ENCODE measurements around the gene KAZN. TPM values are rescaled to one million over a fixed set of nuclear protein-coding genes. Genes with fewer than 3 reads are reported as not detected.

The KAZN gene
- polyA plus RNA-seq, 4 donors, result 3.0 to 39.5 (median 4.4) TPM

DNA sequence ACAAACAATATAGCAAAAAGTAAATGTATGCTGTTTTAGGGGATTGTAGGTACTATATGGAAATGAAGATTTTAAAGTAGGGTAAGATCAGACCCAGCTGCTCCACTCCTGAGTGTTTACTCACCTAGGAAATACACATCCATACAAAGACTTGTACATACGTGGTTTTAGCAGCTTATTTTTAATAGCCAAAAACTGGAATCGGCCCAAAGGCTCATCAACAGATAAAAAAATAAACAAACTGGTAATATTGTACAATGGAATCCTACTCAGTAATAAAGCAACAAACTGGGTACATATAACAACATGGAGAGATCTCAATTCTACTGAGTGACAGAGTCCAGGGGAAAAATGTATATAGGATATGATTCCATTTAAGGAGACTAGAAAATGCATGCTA, 375.9 kb downstream of the KAZN start:
- DNase-seq, result no peak
- Histone ChIP-seq H3K27ac (ENCODE audit: low read depth in 1 of 3, low read length in 2 of 3) (no peak overlapping the region), H3K4me1 (ENCODE audit: control insufficient read depth in 3 of 3, insufficient read depth in 2 of 3, low read depth in 1 of 3, low read length in 2 of 3) (no peaks in the 10 kb centered on the region), H3K9me3 (ENCODE audit: control insufficient read depth in 2 of 2, insufficient read depth in 1 of 2, low read depth in 1 of 2, low read length in 1 of 2) (peaks cover 0 to 5% of the 10 kb centered on the region in 2 donors), H3K4me3 (ENCODE audit: low read depth in 1 of 3, low read length in 3 of 3) (no peak overlapping the region), H3K36me3 (ENCODE audit: control insufficient read depth in 3 of 3, insufficient read depth in 2 of 3, low read depth in 1 of 3, low read length in 3 of 3) (peaks cover 0 to 11% (median 0%) of the 10 kb centered on the region in 3 donors), H3K27me3 (ENCODE audit: control insufficient read depth in 3 of 3, insufficient read depth in 3 of 3, low read length in 3 of 3) (no peaks in the 10 kb centered on the region)
- no peak for FAIRE-seq
- WGBS, 3 donors, result 60 to 70% (median 68%) methylated on average over 2 of the region's 2 CpGs

DNA sequence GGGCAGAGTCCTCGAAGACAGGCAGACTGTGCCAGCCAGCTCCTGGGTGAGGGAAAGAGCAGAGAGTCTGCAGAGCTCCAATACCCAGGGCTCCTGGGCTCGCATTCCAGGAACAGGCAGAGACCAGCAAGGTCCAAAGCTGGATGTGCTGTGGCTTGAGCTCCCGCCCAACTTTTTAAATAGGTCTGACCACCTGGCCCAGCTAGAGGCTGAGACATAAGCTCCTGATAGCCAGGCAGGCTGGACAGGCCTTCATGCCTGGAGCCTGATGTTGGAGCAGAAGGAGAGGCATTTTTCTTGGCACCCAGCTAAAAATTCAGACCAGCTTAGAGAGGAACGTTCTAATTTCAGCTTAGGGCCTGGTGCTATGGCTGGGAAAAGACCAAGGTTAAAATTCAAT, 376.6 kb downstream of the KAZN start:
- no peak for FAIRE-seq
- no peak overlapping the region for H3K4me3 ChIP-seq (ENCODE audit: low read depth in 1 of 3, low read length in 3 of 3)
- peaks cover 0 to 5% of the 10 kb centered on the region in 2 donors for H3K9me3 ChIP-seq (ENCODE audit: control insufficient read depth in 2 of 2, insufficient read depth in 1 of 2, low read depth in 1 of 2, low read length in 1 of 2)
- no peaks in the 10 kb centered on the region for H3K4me1 ChIP-seq (ENCODE audit: control insufficient read depth in 3 of 3, insufficient read depth in 2 of 3, low read depth in 1 of 3, low read length in 2 of 3)
- peaks cover 0 to 11% (median 0%) of the 10 kb centered on the region in 3 donors for H3K36me3 ChIP-seq (ENCODE audit: control insufficient read depth in 3 of 3, insufficient read depth in 2 of 3, low read depth in 1 of 3, low read length in 3 of 3)
- no peak for DNase-seq
- 83 to 92% (median 88%) methylated on average over 4 of the region's 4 CpGs for WGBS, 3 donors
- H3K27ac ChIP-seq (ENCODE audit: low read depth in 1 of 3, low read length in 2 of 3), result no peak overlapping the region
- H3K27me3 ChIP-seq (ENCODE audit: control insufficient read depth in 3 of 3, insufficient read depth in 3 of 3, low read length in 3 of 3), result no peaks in the 10 kb centered on the region

DNA sequence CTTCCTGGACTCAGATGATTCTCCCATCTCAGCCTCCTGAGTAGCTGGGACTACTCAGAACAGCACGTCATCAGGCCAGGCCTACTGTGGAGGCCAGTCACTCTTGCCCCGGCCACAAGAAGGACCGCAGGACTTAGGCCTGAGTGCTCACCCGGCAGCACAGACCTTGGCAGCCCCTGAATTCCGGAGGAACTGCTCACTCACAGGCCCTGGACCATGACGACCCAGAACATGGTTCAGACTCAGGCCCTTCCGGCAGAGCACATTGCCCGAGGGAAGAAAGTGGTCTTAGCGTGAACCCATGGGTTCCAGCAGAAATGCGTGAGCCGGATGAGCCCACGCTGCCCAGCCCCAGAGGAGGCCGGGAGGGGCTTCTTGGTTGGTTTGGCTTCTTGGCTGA, 377.8 kb downstream of the KAZN start:
- peaks cover 0 to 5% of the 10 kb centered on the region in 2 donors for H3K9me3 ChIP-seq (ENCODE audit: control insufficient read depth in 2 of 2, insufficient read depth in 1 of 2, low read depth in 1 of 2, low read length in 1 of 2)
- WGBS, 3 donors, result 88 to 95% (median 92%) methylated on average over 13 of the region's 13 CpGs
- no peak for FAIRE-seq
- DNase-seq, result no peak
- H3K4me1 ChIP-seq (ENCODE audit: control insufficient read depth in 3 of 3, insufficient read depth in 2 of 3, low read depth in 1 of 3, low read length in 2 of 3), result no peaks in the 10 kb centered on the region
- H3K27ac ChIP-seq (ENCODE audit: low read depth in 1 of 3, low read length in 2 of 3), result no peak overlapping the region
- peaks cover 0 to 11% (median 0%) of the 10 kb centered on the region in 3 donors for H3K36me3 ChIP-seq (ENCODE audit: control insufficient read depth in 3 of 3, insufficient read depth in 2 of 3, low read depth in 1 of 3, low read length in 3 of 3)
- H3K4me3 ChIP-seq (ENCODE audit: low read depth in 1 of 3, low read length in 3 of 3), result no peak overlapping the region
- H3K27me3 ChIP-seq (ENCODE audit: control insufficient read depth in 3 of 3, insufficient read depth in 3 of 3, low read length in 3 of 3), result no peaks in the 10 kb centered on the region

DNA sequence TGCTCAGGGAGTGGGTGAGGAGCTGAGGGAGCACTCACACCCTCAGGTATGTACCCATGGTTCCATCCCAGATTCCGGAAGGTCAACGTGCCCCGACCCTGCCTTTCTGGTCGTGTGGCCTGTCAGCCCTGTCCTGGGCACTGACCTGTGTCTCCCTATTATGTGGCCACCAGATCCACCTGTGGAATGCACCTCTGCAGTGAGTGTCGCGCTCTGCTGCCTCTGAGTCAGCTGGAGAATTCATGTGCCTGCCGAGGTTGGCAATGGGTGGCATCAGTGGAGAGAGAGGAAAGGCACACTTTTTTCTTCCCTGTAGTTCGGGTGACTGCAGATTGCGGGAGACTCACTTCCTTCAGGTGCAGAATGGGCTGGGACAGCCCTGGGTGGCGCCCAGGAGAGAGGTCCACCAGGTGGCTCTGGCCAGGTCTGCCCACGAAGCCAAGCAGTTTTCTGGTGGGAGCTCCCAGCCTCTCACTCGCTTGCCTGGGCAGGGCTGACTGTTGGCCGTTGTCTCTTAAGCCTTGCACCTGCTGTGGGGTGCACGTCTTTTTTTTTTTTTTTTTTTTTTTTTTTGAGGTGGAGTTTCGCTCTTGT, 378.9 kb downstream of the KAZN start:
- no peaks in the 10 kb centered on the region for H3K27me3 ChIP-seq (ENCODE audit: control insufficient read depth in 3 of 3, insufficient read depth in 3 of 3, low read length in 3 of 3)
- no peak overlapping the region for H3K27ac ChIP-seq (ENCODE audit: low read depth in 1 of 3, low read length in 2 of 3)
- no peak for FAIRE-seq

DNA sequence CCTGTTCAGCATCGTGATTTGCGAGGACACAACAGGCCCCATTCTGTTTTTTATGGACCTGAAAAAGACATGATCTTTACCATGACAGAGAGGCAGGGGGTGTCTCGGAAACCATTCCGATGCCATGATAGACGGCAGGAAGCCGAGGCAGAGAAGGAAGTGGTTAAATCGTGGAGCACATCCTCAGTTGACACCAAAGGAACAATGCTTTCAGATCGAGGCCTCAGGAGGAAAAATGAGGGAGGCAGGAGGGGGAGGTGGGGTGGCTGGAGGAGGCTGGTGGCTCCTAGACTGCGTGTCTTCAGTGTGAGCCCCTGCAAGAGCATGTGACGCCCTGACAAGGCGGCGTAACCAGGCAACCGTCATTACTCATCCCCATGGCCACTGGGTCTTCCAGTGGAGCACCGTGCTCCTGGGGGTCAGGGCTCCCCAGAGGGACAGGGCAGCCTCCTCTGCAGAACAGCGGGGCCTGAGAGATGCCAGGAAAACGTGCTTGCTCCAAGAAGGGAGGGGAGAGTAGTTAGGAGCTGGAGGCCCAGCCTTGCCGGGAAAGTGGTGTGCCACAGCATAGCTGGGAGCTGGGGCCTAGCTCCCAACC, 382.2 kb downstream of the KAZN start:
- WGBS, 3 donors, result 57 to 80% (median 68%) methylated on average over 16 to 17 of the region's 17 CpGs
- Histone ChIP-seq H3K27ac (ENCODE audit: low read depth in 1 of 3, low read length in 2 of 3) (no peak overlapping the region), H3K27me3 (ENCODE audit: control insufficient read depth in 3 of 3, insufficient read depth in 3 of 3, low read length in 3 of 3) (no peaks in the 10 kb centered on the region), H3K4me1 (ENCODE audit: control insufficient read depth in 3 of 3, insufficient read depth in 2 of 3, low read depth in 1 of 3, low read length in 2 of 3) (no peaks in the 10 kb centered on the region), H3K36me3 (ENCODE audit: control insufficient read depth in 3 of 3, insufficient read depth in 2 of 3, low read depth in 1 of 3, low read length in 3 of 3) (peaks cover 0 to 8% (median 0%) of the 10 kb centered on the region in 3 donors), H3K4me3 (ENCODE audit: low read depth in 1 of 3, low read length in 3 of 3) (no peak overlapping the region), H3K9me3 (ENCODE audit: control insufficient read depth in 2 of 2, insufficient read depth in 1 of 2, low read depth in 1 of 2, low read length in 1 of 2) (no peaks in the 10 kb centered on the region)
- FAIRE-seq (no peak), DNase-seq (no peak)

More for the DNA sequence above, 378.9 kb downstream of the KAZN start:
- 53 to 76% (median 74%) methylated on average over 14 to 15 of the region's 15 CpGs for WGBS, 3 donors
- Histone ChIP-seq H3K36me3 (ENCODE audit: control insufficient read depth in 3 of 3, insufficient read depth in 2 of 3, low read depth in 1 of 3, low read length in 3 of 3) (peaks cover 0 to 14% (median 0%) of the 10 kb centered on the region in 3 donors), H3K9me3 (ENCODE audit: control insufficient read depth in 2 of 2, insufficient read depth in 1 of 2, low read depth in 1 of 2, low read length in 1 of 2) (peaks cover 0 to 5% of the 10 kb centered on the region in 2 donors), H3K4me1 (ENCODE audit: control insufficient read depth in 3 of 3, insufficient read depth in 2 of 3, low read depth in 1 of 3, low read length in 2 of 3) (no peaks in the 10 kb centered on the region), H3K4me3 (ENCODE audit: low read depth in 1 of 3, low read length in 3 of 3) (no peak overlapping the region)
- no peak for DNase-seq

DNA sequence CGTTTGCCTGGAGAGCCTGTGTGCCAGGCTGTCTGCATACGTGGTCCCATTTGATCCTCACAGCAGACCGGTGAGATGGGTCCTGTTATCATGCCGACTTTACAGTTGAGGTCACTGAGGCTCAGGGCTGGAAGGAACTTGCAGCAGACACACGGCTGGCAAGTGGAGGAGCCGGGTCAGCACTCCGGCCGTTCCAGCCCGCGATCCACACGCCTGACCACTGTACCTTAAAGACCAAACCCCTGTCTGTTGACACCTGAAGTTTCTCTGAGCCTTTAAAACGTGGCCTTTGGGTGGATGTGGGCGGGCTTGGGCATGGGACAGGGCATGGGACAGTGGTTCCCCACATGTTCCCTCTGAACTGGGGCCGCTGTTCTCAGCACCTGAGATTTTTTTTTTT, 383.5 kb downstream of the KAZN start:
- H3K9me3 ChIP-seq (ENCODE audit: control insufficient read depth in 2 of 2, insufficient read depth in 1 of 2, low read depth in 1 of 2, low read length in 1 of 2), result no peaks in the 10 kb centered on the region
- FAIRE-seq (no peak), DNase-seq (no peak)
- peaks cover 0 to 4% (median 0%) of the 10 kb centered on the region in 3 donors for H3K36me3 ChIP-seq (ENCODE audit: control insufficient read depth in 3 of 3, insufficient read depth in 2 of 3, low read depth in 1 of 3, low read length in 3 of 3)
- WGBS, 3 donors, result 89 to 92% (median 90%) methylated on average over 14 of the region's 14 CpGs
- no peak overlapping the region for H3K27ac ChIP-seq (ENCODE audit: low read depth in 1 of 3, low read length in 2 of 3)
- no peaks in the 10 kb centered on the region for H3K27me3 ChIP-seq (ENCODE audit: control insufficient read depth in 3 of 3, insufficient read depth in 3 of 3, low read length in 3 of 3)
- no peak overlapping the region for H3K4me3 ChIP-seq (ENCODE audit: low read depth in 1 of 3, low read length in 3 of 3)
- H3K4me1 ChIP-seq (ENCODE audit: control insufficient read depth in 3 of 3, insufficient read depth in 2 of 3, low read depth in 1 of 3, low read length in 2 of 3), result no peaks in the 10 kb centered on the region

DNA sequence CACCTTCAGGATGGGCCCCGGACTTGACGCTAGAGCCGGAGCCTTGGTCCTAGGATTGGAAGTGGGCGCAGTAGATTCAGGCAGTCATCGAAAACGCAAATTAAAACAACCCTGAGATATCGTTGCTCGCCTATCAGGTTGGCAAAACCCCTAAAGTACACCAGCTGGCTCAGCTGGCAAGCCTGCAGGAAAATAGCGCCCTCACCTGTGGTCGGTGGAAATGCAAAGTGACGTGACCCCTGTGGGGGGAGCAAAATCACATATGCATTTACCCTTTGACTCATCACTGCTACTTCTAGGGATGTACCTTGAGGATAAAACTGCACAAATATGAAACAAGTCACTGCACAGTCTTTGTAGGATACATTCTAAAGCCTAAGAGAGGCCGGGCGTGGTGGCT, 384.8 kb downstream of the KAZN start:
- H3K27me3 ChIP-seq (ENCODE audit: control insufficient read depth in 3 of 3, insufficient read depth in 3 of 3, low read length in 3 of 3), result no peaks in the 10 kb centered on the region
- H3K4me3 ChIP-seq (ENCODE audit: low read depth in 1 of 3, low read length in 3 of 3), result no peak overlapping the region
- 90 to 94% (median 91%) methylated on average over 13 of the region's 13 CpGs for WGBS, 3 donors
- H3K9me3 ChIP-seq (ENCODE audit: control insufficient read depth in 2 of 2, insufficient read depth in 1 of 2, low read depth in 1 of 2, low read length in 1 of 2), result no peaks in the 10 kb centered on the region
- no peak overlapping the region for H3K27ac ChIP-seq (ENCODE audit: low read depth in 1 of 3, low read length in 2 of 3)
- H3K36me3 ChIP-seq (ENCODE audit: control insufficient read depth in 3 of 3, insufficient read depth in 2 of 3, low read depth in 1 of 3, low read length in 3 of 3), result peaks cover 0 to 2% (median 0%) of the 10 kb centered on the region in 3 donors
- DNase-seq (no peak), FAIRE-seq (no peak)
- H3K4me1 ChIP-seq (ENCODE audit: control insufficient read depth in 3 of 3, insufficient read depth in 2 of 3, low read depth in 1 of 3, low read length in 2 of 3), result no peaks in the 10 kb centered on the region

DNA sequence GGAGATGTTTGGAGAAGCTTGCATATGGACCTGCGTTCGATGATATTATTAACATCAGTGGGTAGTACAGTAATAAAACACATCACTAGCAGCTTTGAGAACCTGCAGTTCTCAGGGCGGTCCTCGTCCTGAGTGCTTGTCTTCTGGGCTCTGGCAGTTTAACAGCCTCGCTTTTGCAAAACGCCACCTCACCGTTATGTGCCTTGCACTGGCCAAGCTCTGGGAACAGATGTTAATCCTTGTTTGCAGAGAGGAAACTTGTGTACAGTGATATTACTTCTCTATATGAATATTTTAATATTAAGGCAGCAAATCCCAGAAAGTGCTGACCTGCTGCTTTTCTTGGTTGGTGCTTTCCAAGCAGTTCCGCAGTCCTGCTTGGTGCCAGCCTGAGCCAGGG, 387.7 kb downstream of the KAZN start:
- no peak for FAIRE-seq

More for the DNA sequence above, 387.7 kb downstream of the KAZN start:
- Histone ChIP-seq H3K36me3 (ENCODE audit: control insufficient read depth in 3 of 3, insufficient read depth in 2 of 3, low read depth in 1 of 3, low read length in 3 of 3) (peaks cover 0 to 2% (median 0%) of the 10 kb centered on the region in 3 donors), H3K4me1 (ENCODE audit: control insufficient read depth in 3 of 3, insufficient read depth in 2 of 3, low read depth in 1 of 3, low read length in 2 of 3) (no peaks in the 10 kb centered on the region), H3K9me3 (ENCODE audit: control insufficient read depth in 2 of 2, insufficient read depth in 1 of 2, low read depth in 1 of 2, low read length in 1 of 2) (no peaks in the 10 kb centered on the region), H3K27me3 (ENCODE audit: control insufficient read depth in 3 of 3, insufficient read depth in 3 of 3, low read length in 3 of 3) (no peaks in the 10 kb centered on the region), H3K4me3 (ENCODE audit: low read depth in 1 of 3, low read length in 3 of 3) (no peak overlapping the region), H3K27ac (ENCODE audit: low read depth in 1 of 3, low read length in 2 of 3) (no peak overlapping the region)
- no peak for DNase-seq
- 91 to 97% (median 95%) methylated on average over 8 of the region's 8 CpGs for WGBS, 3 donors

All from small intestine (tissue), 7 donors.